ENCODE measurements around the gene NTSR2.
"Not testable (repeated sequence)": the region's sequence is repeated elsewhere in the genome, so short reads cannot be mapped to it uniquely, and the experiment has no call there.

NTSR2 gene

DNA sequence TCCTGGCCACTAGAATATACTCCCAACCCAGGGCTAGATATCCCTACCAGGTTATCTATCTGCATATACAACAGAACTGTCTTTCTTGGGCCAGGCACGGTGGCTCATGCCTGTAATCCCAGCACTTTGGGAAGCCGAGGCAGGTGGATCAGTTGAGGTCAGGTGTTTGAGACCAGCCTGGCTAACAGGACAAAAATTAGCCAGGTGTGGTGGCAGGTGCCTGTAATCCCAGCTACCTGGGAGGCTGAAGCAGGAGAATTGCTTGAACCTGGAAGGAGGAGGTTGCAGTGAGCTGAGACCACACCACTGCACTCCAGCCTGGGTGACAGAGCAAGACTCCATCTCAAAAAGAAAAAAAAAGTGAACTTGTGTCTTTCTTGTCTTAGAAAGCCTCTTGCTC lies 9.6 kb downstream of the NTSR2 start:
- not testable (repeated sequence) for H3K4me3 ChIP-seq (ENCODE audit: low read length); H3K36me3 ChIP-seq (ENCODE audit: control insufficient read depth, insufficient read depth, low read length, severe bottlenecking); H3K4me1 ChIP-seq (ENCODE audit: control insufficient read depth, insufficient read depth, low read length); DNase-seq (ENCODE audit: low read depth); H3K9ac ChIP-seq (ENCODE audit: low read length)
- peaks cover 54% of the 10 kb centered on the region for H3K27me3 ChIP-seq (replicated peaks; ENCODE audit: control insufficient read depth, insufficient read depth, low read length)
- H3K9me3 ChIP-seq (ENCODE audit: control insufficient read depth, low read length): peaks cover 19% of the 10 kb centered on the region

- H3K36me3 ChIP-seq (ENCODE audit: control insufficient read depth, insufficient read depth, low read length, severe bottlenecking): no peaks in the 10 kb centered on the region
- no peak for DNase-seq (ENCODE audit: low read depth)
- no peak overlapping the region for H3K9ac ChIP-seq (ENCODE audit: low read length)
- peaks cover 49% of the 10 kb centered on the region for H3K27me3 ChIP-seq (replicated peaks; ENCODE audit: control insufficient read depth, insufficient read depth, low read length)
- H3K4me3 ChIP-seq (ENCODE audit: low read length): no peak overlapping the region
- H3K9me3 ChIP-seq (ENCODE audit: control insufficient read depth, low read length): peaks cover 19% of the 10 kb centered on the region
- H3K4me1 ChIP-seq (ENCODE audit: control insufficient read depth, insufficient read depth, low read length): no peaks in the 10 kb centered on the region
Observed at GRCh38 chr2:11659851-11660250, 10.1 kb downstream of the NTSR2 start.

GRCh38 chr2:11659115-11659475 lies 10.9 kb downstream of the NTSR2 start:
- DNase-seq (ENCODE audit: low read depth): no peak
- H3K36me3 ChIP-seq (ENCODE audit: control insufficient read depth, insufficient read depth, low read length, severe bottlenecking): no peaks in the 10 kb centered on the region
- no peaks in the 10 kb centered on the region for H3K4me1 ChIP-seq (ENCODE audit: control insufficient read depth, insufficient read depth, low read length)
- no peak overlapping the region for H3K4me3 ChIP-seq (ENCODE audit: low read length)
- H3K9ac ChIP-seq (ENCODE audit: low read length): no peak overlapping the region
- peaks cover 19% of the 10 kb centered on the region for H3K9me3 ChIP-seq (ENCODE audit: control insufficient read depth, low read length)
- H3K27me3 ChIP-seq (replicated peaks; ENCODE audit: control insufficient read depth, insufficient read depth, low read length): peaks cover 47% of the 10 kb centered on the region

GRCh38 chr2:11658208-11659114 lies 11.5 kb downstream of the NTSR2 start:
- Histone ChIP-seq H3K9me3 (ENCODE audit: control insufficient read depth, low read length) (peaks cover 15% of the 10 kb centered on the region), H3K4me3 (ENCODE audit: low read length) (no peak overlapping the region), H3K27me3 (replicated peaks; ENCODE audit: control insufficient read depth, insufficient read depth, low read length) (peaks cover 43% of the 10 kb centered on the region), H3K9ac (ENCODE audit: low read length) (no peak overlapping the region), H3K4me1 (ENCODE audit: control insufficient read depth, insufficient read depth, low read length) (no peaks in the 10 kb centered on the region), H3K36me3 (ENCODE audit: control insufficient read depth, insufficient read depth, low read length, severe bottlenecking) (no peaks in the 10 kb centered on the region)
- DNase-seq (ENCODE audit: low read depth): no peak

- Histone ChIP-seq H3K4me3 (ENCODE audit: low read length) (no peak overlapping the region), H3K9ac (ENCODE audit: low read length) (no peak overlapping the region), H3K27me3 (replicated peaks; ENCODE audit: control insufficient read depth, insufficient read depth, low read length) (peaks cover 41% of the 10 kb centered on the region), H3K9me3 (ENCODE audit: control insufficient read depth, low read length) (peaks cover 7% of the 10 kb centered on the region), H3K4me1 (ENCODE audit: control insufficient read depth, insufficient read depth, low read length) (peaks cover 6% of the 10 kb centered on the region), H3K36me3 (ENCODE audit: control insufficient read depth, insufficient read depth, low read length, severe bottlenecking) (no peaks in the 10 kb centered on the region)
- DNase-seq (ENCODE audit: low read depth): no peak
Observed at GRCh38 chr2:11657646-11658045, 12.3 kb downstream of the NTSR2 start.

- H3K4me3 ChIP-seq (ENCODE audit: low read length): no peak overlapping the region
- DNase-seq (ENCODE audit: low read depth): no peak
- H3K27me3 ChIP-seq (replicated peaks; ENCODE audit: control insufficient read depth, insufficient read depth, low read length): peaks cover 41% of the 10 kb centered on the region
- peaks cover 10% of the 10 kb centered on the region for H3K4me1 ChIP-seq (ENCODE audit: control insufficient read depth, insufficient read depth, low read length)
- no peaks in the 10 kb centered on the region for H3K36me3 ChIP-seq (ENCODE audit: control insufficient read depth, insufficient read depth, low read length, severe bottlenecking)
- no peak overlapping the region for H3K9ac ChIP-seq (ENCODE audit: low read length)
- H3K9me3 ChIP-seq (ENCODE audit: control insufficient read depth, low read length): peaks cover 7% of the 10 kb centered on the region
Observed at GRCh38 chr2:11657195-11657594, 12.8 kb downstream of the NTSR2 start.

DNA sequence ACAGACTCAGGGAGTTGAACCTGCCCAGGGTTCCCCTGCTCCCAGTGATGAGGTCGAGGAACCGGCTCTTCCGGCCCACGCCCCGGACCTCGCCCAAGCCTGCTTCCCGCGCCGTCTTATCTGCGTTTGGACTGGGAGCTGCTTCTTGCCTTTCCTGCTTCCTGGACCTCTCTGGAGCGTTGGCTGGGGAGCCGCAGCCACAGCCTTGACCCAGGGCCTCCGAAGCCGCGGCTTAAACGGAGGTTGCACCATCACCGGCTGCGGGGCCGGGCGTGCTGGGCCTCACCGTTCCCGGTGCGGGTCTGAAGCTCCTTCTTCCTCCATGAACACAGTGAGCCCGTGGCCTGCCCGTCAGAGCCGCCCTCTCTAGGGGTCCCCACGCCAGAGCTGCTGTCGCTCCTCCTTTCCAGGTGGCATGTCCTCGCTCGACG lies 13.3 kb downstream of the NTSR2 start:
- Histone ChIP-seq H3K36me3 (ENCODE audit: control insufficient read depth, insufficient read depth, low read length, severe bottlenecking) (no peaks in the 10 kb centered on the region), H3K4me3 (ENCODE audit: low read length) (no peak overlapping the region), H3K9ac (ENCODE audit: low read length) (no peak overlapping the region), H3K27me3 (replicated peaks; ENCODE audit: control insufficient read depth, insufficient read depth, low read length) (peaks cover 42% of the 10 kb centered on the region), H3K9me3 (ENCODE audit: control insufficient read depth, low read length) (peaks cover 7% of the 10 kb centered on the region), H3K4me1 (ENCODE audit: control insufficient read depth, insufficient read depth, low read length) (peaks cover 13% of the 10 kb centered on the region)
- no peak for DNase-seq (ENCODE audit: low read depth)

DNA sequence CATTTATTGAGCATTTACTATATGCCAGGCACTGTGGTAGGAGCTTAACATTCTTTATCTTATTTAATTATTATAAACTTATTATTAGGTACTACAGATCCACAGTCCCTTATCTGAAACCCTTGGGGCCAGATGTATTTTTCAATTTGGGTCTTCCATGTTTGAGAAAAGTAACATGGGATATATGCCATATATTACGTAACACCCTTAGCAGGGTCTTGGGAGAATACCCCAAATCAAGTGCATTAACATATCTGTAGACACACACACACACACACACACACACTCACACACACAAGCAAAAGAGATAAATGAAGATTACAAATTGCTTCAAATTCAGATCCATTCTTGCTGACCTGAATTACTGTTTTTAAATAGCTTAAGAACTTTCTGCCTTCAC lies 13.7 kb downstream of the NTSR2 start:
- Histone ChIP-seq H3K9ac (ENCODE audit: low read length) (no peak overlapping the region), H3K36me3 (ENCODE audit: control insufficient read depth, insufficient read depth, low read length, severe bottlenecking) (no peaks in the 10 kb centered on the region), H3K4me1 (ENCODE audit: control insufficient read depth, insufficient read depth, low read length) (peaks cover 13% of the 10 kb centered on the region), H3K4me3 (ENCODE audit: low read length) (no peak overlapping the region), H3K9me3 (ENCODE audit: control insufficient read depth, low read length) (peaks cover 7% of the 10 kb centered on the region), H3K27me3 (replicated peaks; ENCODE audit: control insufficient read depth, insufficient read depth, low read length) (peaks cover 42% of the 10 kb centered on the region)
- no peak for DNase-seq (ENCODE audit: low read depth)

- no peak for DNase-seq (ENCODE audit: low read depth)
- H3K9me3 ChIP-seq (ENCODE audit: control insufficient read depth, low read length): peaks cover 7% of the 10 kb centered on the region
- peaks cover 47% of the 10 kb centered on the region for H3K27me3 ChIP-seq (replicated peaks; ENCODE audit: control insufficient read depth, insufficient read depth, low read length)
- no peaks in the 10 kb centered on the region for H3K36me3 ChIP-seq (ENCODE audit: control insufficient read depth, insufficient read depth, low read length, severe bottlenecking)
- H3K9ac ChIP-seq (ENCODE audit: low read length): no peak overlapping the region
- H3K4me1 ChIP-seq (ENCODE audit: control insufficient read depth, insufficient read depth, low read length): peaks cover 13% of the 10 kb centered on the region
- no peak overlapping the region for H3K4me3 ChIP-seq (ENCODE audit: low read length)
Observed at GRCh38 chr2:11655495-11655894, 14.5 kb downstream of the NTSR2 start.

DNA sequence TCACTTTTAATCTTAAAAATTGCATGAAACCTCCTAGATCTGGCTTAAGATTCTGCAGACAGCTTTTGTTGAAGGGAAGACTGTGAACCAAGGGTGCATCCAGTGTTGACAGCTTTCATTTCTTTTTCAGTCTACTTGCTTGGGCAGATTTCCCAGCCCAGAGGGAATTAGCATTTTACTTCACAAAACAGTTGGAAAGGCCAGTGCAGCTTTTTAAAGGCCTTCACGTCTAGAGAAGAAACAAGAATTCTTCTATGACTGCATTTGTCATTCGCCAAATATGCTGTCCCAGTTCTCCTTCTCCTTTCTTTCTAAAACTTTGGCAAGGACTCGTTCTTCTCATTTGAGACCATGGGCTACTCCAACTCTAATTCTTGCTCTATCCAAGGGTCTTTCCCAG lies 17.4 kb downstream of the NTSR2 start:
- Histone ChIP-seq H3K4me3 (ENCODE audit: low read length) (no peak overlapping the region), H3K9me3 (ENCODE audit: control insufficient read depth, low read length) (no peaks in the 10 kb centered on the region), H3K9ac (ENCODE audit: low read length) (no peak overlapping the region), H3K4me1 (ENCODE audit: control insufficient read depth, insufficient read depth, low read length) (peaks cover 13% of the 10 kb centered on the region), H3K36me3 (ENCODE audit: control insufficient read depth, insufficient read depth, low read length, severe bottlenecking) (no peaks in the 10 kb centered on the region), H3K27me3 (replicated peaks; ENCODE audit: control insufficient read depth, insufficient read depth, low read length) (peaks cover 48% of the 10 kb centered on the region)
- DNase-seq (ENCODE audit: low read depth): peak; percentile 8

- H3K9me3 ChIP-seq (ENCODE audit: control insufficient read depth, low read length): no peaks in the 10 kb centered on the region
- DNase-seq (ENCODE audit: low read depth): no peak
- no peak overlapping the region for H3K9ac ChIP-seq (ENCODE audit: low read length)
- no peaks in the 10 kb centered on the region for H3K36me3 ChIP-seq (ENCODE audit: control insufficient read depth, insufficient read depth, low read length, severe bottlenecking)
- H3K27me3 ChIP-seq (replicated peaks; ENCODE audit: control insufficient read depth, insufficient read depth, low read length): peaks cover 42% of the 10 kb centered on the region
- peaks cover 13% of the 10 kb centered on the region for H3K4me1 ChIP-seq (ENCODE audit: control insufficient read depth, insufficient read depth, low read length)
- H3K4me3 ChIP-seq (ENCODE audit: low read length): no peak overlapping the region
Observed at GRCh38 chr2:11651856-11652548, 18.0 kb downstream of the NTSR2 start.

All from adipocyte (in vitro differentiated cells).